ENCODE data around the gene RNF225. TPM values are rescaled to one million over a fixed set of nuclear protein-coding genes. Genes with fewer than 3 reads are reported as not detected.

Gene RNF225
- total and polyA plus RNA-seq, 9 of the 15 experiments (the other 6 are each of a cell fraction or from before 2014, with no cell fraction given), result 0.33 TPM; not detected in 8

DNA sequence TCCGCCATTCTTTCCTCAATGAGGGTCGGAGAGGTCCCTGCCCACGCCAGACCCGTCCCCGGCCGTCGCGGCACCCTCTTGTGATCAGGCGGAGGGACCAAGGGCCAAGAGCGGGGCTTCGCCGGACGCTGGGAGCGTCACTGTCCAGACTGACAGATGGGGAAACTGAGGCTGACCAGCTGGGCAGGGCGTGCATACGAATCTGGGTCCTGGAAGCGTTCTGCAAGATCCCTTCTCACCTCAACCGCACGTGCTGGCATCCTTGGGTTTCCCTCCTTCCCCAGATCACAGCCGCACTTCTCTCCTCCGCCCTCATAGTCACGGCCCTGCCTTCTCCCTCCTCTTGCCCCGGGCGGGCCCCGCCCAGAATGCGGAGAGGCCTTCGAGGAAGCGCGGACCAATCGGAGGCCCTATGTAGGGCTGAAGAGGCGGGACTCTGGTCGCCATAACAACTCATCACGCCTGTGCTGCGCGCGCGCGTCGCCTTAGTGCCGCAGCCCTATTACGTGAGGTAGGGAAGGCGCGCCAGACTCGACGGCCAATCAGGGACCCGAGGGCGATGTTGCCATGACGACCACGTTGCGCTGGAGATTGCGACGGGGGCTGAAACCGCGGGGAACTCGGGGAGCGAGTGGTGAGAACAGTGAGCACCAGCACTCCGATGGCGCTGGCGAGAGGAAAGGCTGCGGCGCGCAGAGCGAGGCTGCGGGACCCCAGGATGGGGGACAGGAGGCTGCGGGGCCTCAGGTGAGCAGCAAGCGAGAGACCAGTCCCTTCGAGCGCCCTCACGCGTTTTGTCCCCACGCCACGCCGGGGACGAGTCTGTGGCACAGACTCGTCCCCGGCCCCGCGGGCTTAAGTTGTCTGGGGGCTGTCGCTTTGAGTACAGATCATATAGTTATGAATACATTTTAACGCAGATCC is 5.7 kb downstream of the RNF225 start (continued):
- TF ChIP-seq, protein P1, sequence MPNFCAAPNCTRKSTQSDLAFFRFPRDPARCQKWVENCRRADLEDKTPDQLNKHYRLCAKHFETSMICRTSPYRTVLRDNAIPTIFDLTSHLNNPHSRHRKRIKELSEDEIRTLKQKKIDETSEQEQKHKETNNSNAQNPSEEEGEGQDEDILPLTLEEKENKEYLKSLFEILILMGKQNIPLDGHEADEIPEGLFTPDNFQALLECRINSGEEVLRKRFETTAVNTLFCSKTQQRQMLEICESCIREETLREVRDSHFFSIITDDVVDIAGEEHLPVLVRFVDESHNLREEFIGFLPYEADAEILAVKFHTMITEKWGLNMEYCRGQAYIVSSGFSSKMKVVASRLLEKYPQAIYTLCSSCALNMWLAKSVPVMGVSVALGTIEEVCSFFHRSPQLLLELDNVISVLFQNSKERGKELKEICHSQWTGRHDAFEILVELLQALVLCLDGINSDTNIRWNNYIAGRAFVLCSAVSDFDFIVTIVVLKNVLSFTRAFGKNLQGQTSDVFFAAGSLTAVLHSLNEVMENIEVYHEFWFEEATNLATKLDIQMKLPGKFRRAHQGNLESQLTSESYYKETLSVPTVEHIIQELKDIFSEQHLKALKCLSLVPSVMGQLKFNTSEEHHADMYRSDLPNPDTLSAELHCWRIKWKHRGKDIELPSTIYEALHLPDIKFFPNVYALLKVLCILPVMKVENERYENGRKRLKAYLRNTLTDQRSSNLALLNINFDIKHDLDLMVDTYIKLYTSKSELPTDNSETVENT (CRISPR knock-in tag; IDR thresholded peaks at IDR 0.05), result peak; percentile 45; the same call in 1 of the 2 replicates
- TF ChIP-seq RHOXF2B (CRISPR knock-in tag; conservative IDR thresholded peaks at IDR 0.05), result no peak
- no peak for TF ChIP-seq HNRNPUL1 (IDR thresholded peaks at IDR 0.05; ENCODE audit: low read length)
- no peak for TF ChIP-seq ZNF133 (CRISPR knock-in tag; IDR thresholded peaks at IDR 0.05)
- peak; percentile 76 for TF ChIP-seq RBBP5 (IDR thresholded peaks at IDR 0.05; ENCODE audit: borderline replicate concordance, insufficient read depth, low read length, poor library complexity, severe bottlenecking)
- no peak for TF ChIP-seq CBX2 (IDR thresholded peaks at IDR 0.05; ENCODE audit: insufficient read depth, low read length, poor library complexity, severe bottlenecking)
- no peak for TF ChIP-seq RAD51 (IDR thresholded peaks at IDR 0.05; ENCODE audit: borderline replicate concordance, low read depth)
- TF ChIP-seq PCBP2 (IDR thresholded peaks at IDR 0.05; ENCODE audit: low read depth, low read length, poor library complexity, severe bottlenecking), result no peak
- TF ChIP-seq POLR2H (tag; IDR thresholded peaks at IDR 0.05; ENCODE audit: low read depth), result peak; percentile 84
- no peak for TF ChIP-seq MIER1 (IDR thresholded peaks at IDR 0.05; ENCODE audit: low read depth)
- TF ChIP-seq, protein P2, sequence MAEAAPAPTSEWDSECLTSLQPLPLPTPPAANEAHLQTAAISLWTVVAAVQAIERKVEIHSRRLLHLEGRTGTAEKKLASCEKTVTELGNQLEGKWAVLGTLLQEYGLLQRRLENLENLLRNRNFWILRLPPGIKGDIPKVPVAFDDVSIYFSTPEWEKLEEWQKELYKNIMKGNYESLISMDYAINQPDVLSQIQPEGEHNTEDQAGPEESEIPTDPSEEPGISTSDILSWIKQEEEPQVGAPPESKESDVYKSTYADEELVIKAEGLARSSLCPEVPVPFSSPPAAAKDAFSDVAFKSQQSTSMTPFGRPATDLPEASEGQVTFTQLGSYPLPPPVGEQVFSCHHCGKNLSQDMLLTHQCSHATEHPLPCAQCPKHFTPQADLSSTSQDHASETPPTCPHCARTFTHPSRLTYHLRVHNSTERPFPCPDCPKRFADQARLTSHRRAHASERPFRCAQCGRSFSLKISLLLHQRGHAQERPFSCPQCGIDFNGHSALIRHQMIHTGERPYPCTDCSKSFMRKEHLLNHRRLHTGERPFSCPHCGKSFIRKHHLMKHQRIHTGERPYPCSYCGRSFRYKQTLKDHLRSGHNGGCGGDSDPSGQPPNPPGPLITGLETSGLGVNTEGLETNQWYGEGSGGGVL (CRISPR knock-in tag; IDR thresholded peaks at IDR 0.05), result no peak
- TF ChIP-seq FOXK2 (conservative IDR thresholded peaks at IDR 0.05 in 1 of 2, IDR thresholded peaks at IDR 0.05 in 1 of 2; ENCODE audit: low read depth in 2 of 2), result peak; percentile 55 to 63; a peak in 1 of 4 replicates
- no peak for TF ChIP-seq ZNF696 (CRISPR knock-in tag; conservative IDR thresholded peaks at IDR 0.05)
- no peak for TF ChIP-seq EWSR1 (IDR thresholded peaks at IDR 0.05; ENCODE audit: borderline replicate concordance, low read depth, partially characterized antibody)
- TF ChIP-seq RAD21 (CRISPR knock-in tag; conservative IDR thresholded peaks at IDR 0.05 in 1 of 2, IDR thresholded peaks at IDR 0.05 in 1 of 2), result peak in 1 of 2 experiments; percentile 14; a peak in 2 of 4 replicates
- TF ChIP-seq ZZZ3 (IDR thresholded peaks at IDR 0.05), result no peak
- TF ChIP-seq SMAD1 (IDR thresholded peaks at IDR 0.05; ENCODE audit: low read depth, low read length, partially characterized antibody), result no peak
- TF ChIP-seq, protein P3, sequence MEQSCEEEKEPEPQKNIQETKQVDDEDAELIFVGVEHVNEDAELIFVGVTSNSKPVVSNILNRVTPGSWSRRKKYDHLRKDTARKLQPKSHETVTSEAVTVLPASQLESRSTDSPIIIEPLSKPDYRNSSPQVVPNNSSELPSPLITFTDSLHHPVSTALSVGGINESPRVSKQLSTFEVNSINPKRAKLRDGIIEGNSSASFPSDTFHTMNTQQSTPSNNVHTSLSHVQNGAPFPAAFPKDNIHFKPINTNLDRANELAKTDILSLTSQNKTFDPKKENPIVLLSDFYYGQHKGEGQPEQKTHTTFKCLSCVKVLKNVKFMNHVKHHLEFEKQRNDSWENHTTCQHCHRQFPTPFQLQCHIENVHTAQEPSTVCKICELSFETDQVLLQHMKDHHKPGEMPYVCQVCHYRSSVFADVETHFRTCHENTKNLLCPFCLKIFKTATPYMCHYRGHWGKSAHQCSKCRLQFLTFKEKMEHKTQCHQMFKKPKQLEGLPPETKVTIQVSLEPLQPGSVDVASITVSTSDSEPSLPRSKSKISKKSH (CRISPR knock-in tag; IDR thresholded peaks at IDR 0.05), result no peak
- TF ChIP-seq ZNF408 (CRISPR knock-in tag; IDR thresholded peaks at IDR 0.05; ENCODE audit: low read depth), result no peak
- 0 out of 2 replicates have a peak, but pooled peaks have one; percentile 40 for TF ChIP-seq SPI1 (IDR thresholded peaks at IDR 0.05; ENCODE audit: borderline replicate concordance, low read depth, low read length)
- TF ChIP-seq ZNF121 (CRISPR knock-in tag; conservative IDR thresholded peaks at IDR 0.05), result no peak
